CD14-positive monocyte (primary cell): ENCODE results near the gene BNIP2. TPM values are rescaled to one million over a fixed set of nuclear protein-coding genes. Genes with fewer than 3 reads are reported as not detected.
A peak's percentile ranks its signal among the peaks of the same experiment; 100 is the strongest.
"Not testable (repeated sequence)": the region's sequence is repeated elsewhere in the genome, so short reads cannot be mapped to it uniquely, and the experiment has no call there.

Source experiments
- DNase-seq, 3 donors: peaks; one replicate each; pipeline ENCODE4 v3.0.0-alpha.2; 2011 to 2022
- H2AFZ ChIP-seq: 2 replicates; pipeline ENCODE4 v1.6.0; 2012; ENCODE audit warnings: mild to moderate bottlenecking, low read depth, low read length, inconsistent platforms; ENCODE audit not compliant: insufficient read depth, poor library complexity, severe bottlenecking
- H3K27ac ChIP-seq, 2 donors: 1 replicate in 1 of 2; 2 replicates in 1 of 2; pipeline ENCODE4 v1.5.1; 2012 to 2013; ENCODE audit warnings: low read length in 2 of 2, control low read depth in 1 of 2, inconsistent platforms in 1 of 2, low read depth in 1 of 2, mild to moderate bottlenecking in 1 of 2
- H3K27me3 ChIP-seq, 2 donors: one replicate each; pipeline versions ENCODE4 v1.6.0 to v1.6.1; 2011 to 2013; ENCODE audit warnings: low read length in 2 of 2; ENCODE audit not compliant: control insufficient read depth in 2 of 2, insufficient read depth in 2 of 2
- H3K36me3 ChIP-seq, 2 donors: replicated peaks in 1 of 2; 1 replicate in 1 of 2; 2 replicates in 1 of 2; pipeline versions ENCODE4 v1.5.1 to v1.6.1; 2012 to 2013; ENCODE audit warnings: low read length in 2 of 2, control low read depth in 1 of 2, inconsistent platforms in 1 of 2, mild to moderate bottlenecking in 1 of 2; ENCODE audit not compliant: insufficient read depth in 2 of 2, control insufficient read depth in 1 of 2
- H3K4me1 ChIP-seq, 2 donors: 1 replicate in 1 of 2; 2 replicates in 1 of 2; pipeline versions ENCODE4 v1.5.1 to v1.6.1; 2012 to 2013; ENCODE audit warnings: low read length in 2 of 2, control low read depth in 1 of 2, inconsistent platforms in 1 of 2, mild to moderate bottlenecking in 1 of 2, moderate library complexity in 1 of 2; ENCODE audit not compliant: insufficient read depth in 2 of 2, control insufficient read depth in 1 of 2
- H3K4me2 ChIP-seq: replicated peaks from 2 replicates; pipeline ENCODE3; 2012; ENCODE audit warnings: low read length, moderate library complexity, mild to moderate bottlenecking; ENCODE audit not compliant: poor library complexity, severe bottlenecking; ENCODE audit errors: extremely low read depth
- H3K4me3 ChIP-seq, 3 experiments: fragments of 200-600 bp in 1 of 3; sonication (generic) in 1 of 3; replicated peaks in 1 of 3; 1 replicate in 2 of 3; 2 replicates in 1 of 3; pipeline ENCODE4 v1.5.1; 2011 to 2013; ENCODE audit warnings: low read length in 3 of 3, mild to moderate bottlenecking in 3 of 3, control low read depth in 2 of 3, low read depth in 2 of 3, inconsistent platforms in 1 of 3, moderate library complexity in 1 of 3
- H3K79me2 ChIP-seq: 2 replicates; pipeline ENCODE4 v1.6.0; 2012; ENCODE audit warnings: mild to moderate bottlenecking, control low read depth, inconsistent platforms, low read length, moderate library complexity; ENCODE audit not compliant: insufficient read depth
- H3K9ac ChIP-seq: 2 replicates; pipeline ENCODE4 v1.6.0; 2017; ENCODE audit warnings: low read length, mild to moderate bottlenecking; ENCODE audit not compliant: insufficient read depth, poor library complexity, severe bottlenecking
- H3K9me3 ChIP-seq, 2 donors: replicated peaks in 1 of 2; 1 replicate in 1 of 2; 2 replicates in 1 of 2; pipeline versions ENCODE4 v1.5.1 to v1.6.1; 2012 to 2013; ENCODE audit warnings: low read length in 2 of 2, control low read depth in 1 of 2; ENCODE audit not compliant: control insufficient read depth in 1 of 2, insufficient read depth in 1 of 2
- H4K20me1 ChIP-seq: 2 replicates; pipeline ENCODE4 v1.6.0; 2012; ENCODE audit warnings: mild to moderate bottlenecking, low read length, control low read depth, moderate library complexity; ENCODE audit not compliant: insufficient read depth
- H3K27ac Mint-ChIP-seq, 7 donors: one replicate each; pipeline ENCODE4 v1.8.0; 2020; ENCODE audit warnings: mild to moderate bottlenecking in 7 of 7, mixed read lengths in 7 of 7, moderate library complexity in 6 of 7, inconsistent platforms in 2 of 7
- H3K27me3 Mint-ChIP-seq, 3 donors: one replicate each; pipeline ENCODE4 v1.8.0; 2021 to 2022; ENCODE audit warnings: low read depth in 3 of 3, mild to moderate bottlenecking in 3 of 3, mixed read lengths in 3 of 3, moderate library complexity in 3 of 3, inconsistent platforms in 1 of 3
- H3K36me3 Mint-ChIP-seq, 2 donors: one replicate each; pipeline ENCODE4 v1.8.0; 2020; ENCODE audit warnings: mixed read lengths in 2 of 2, inconsistent platforms in 1 of 2, mild to moderate bottlenecking in 1 of 2
- H3K4me1 Mint-ChIP-seq: one replicate; pipeline ENCODE4 v1.8.0; 2020; ENCODE audit warnings: mild to moderate bottlenecking, mixed read lengths
- H3K4me3 Mint-ChIP-seq, 2 donors: one replicate each; pipeline ENCODE4 v1.8.0; 2020; ENCODE audit warnings: mild to moderate bottlenecking in 2 of 2, mixed read lengths in 2 of 2, moderate library complexity in 1 of 2
- H3K9me3 Mint-ChIP-seq, 7 donors: one replicate each; pipeline ENCODE4 v1.8.0; 2020 to 2022; ENCODE audit warnings: mixed read lengths in 7 of 7, mild to moderate bottlenecking in 6 of 7, moderate library complexity in 6 of 7, inconsistent platforms in 2 of 7
- CTCF ChIP-seq: fragments of 200-600 bp; IDR thresholded peaks from one replicate; pipeline ENCODE4 v1.8.0; 2022; ENCODE audit warnings: antibody characterized with exemption, mild to moderate bottlenecking
- WGBS: methylation state at CpG from one replicate; pipeline ENCODE4 v1.1.5; 2013; ENCODE audit warnings: missing lambda C conversion rate; ENCODE audit not compliant: insufficient coverage; 5-methylcytosine and 5-hydroxymethylcytosine counted together
- intact Hi-C, 2 donors: fragments of 100-400 bp; cut with micrococcal nuclease; formaldehyde crosslinking; loops; one replicate each; pipeline versions ENCODE4 v1.15.0 to v1.15.1; 2023
- polyA plus RNA-seq, 3 donors: library from polyadenylated mRNA; depleted of rRNA in 1 of 3; unstranded in 2 of 3; stranded (reverse) in 1 of 3; fragments of 300-500 nt in 2 of 3; fragments of >200 nt in 1 of 3; fragmentation: Illumina TruSeq in 2 of 3; gene quantifications; 1 replicate in 2 of 3; 2 replicates in 1 of 3; pipeline ENCODE4 v1.2.3, GENCODE V29; 2012 to 2021

The BNIP2 gene
- polyA plus RNA-seq, 3 donors = 83.4 to 189 (median 136) TPM

- Histone ChIP-seq H3K36me3 (no peaks in the 10 kb centered on the region), H3K27me3 (no peaks in the 10 kb centered on the region), H3K79me2 (no peaks in the 10 kb centered on the region), H3K4me3 (no peak overlapping the region), H3K27ac (no peak overlapping the region), H3K4me2 (no peak overlapping the region), H2AFZ (no peak overlapping the region), H3K4me1 (no peaks in the 10 kb centered on the region), H3K9ac (no peak overlapping the region), H3K9me3 (no peaks in the 10 kb centered on the region), H4K20me1 (no peaks in the 10 kb centered on the region)
- peaks cover 2 to 10% of the 10 kb centered on the region in 2 donors for H3K36me3 Mint-ChIP-seq
- H3K4me3 Mint-ChIP-seq = no peak overlapping the region
- peaks cover 0 to 2% (median 0%) of the 10 kb centered on the region in 3 donors for H3K27me3 Mint-ChIP-seq
- TF ChIP-seq CTCF = no peak
- intact Hi-C loops = loop anchor here in 1 of 2 donors (10.0 kb wide), 1 partner anchor 625 kb away; no protein-coding TSS in a partner anchor
- H3K27ac Mint-ChIP-seq = no peak overlapping the region
- peaks cover 0 to 2% (median 0%) of the 10 kb centered on the region in 7 donors for H3K9me3 Mint-ChIP-seq
- no CpG with 5 or more reads among the region's 4 CpGs for WGBS
- peak in 1 of 3 donors; percentile 26 for DNase-seq
- H3K4me1 Mint-ChIP-seq = peaks cover 8% of the 10 kb centered on the region
Measured at GRCh38 chr15:59699810-59700431, 10.8 kb upstream of the BNIP2 start.

- peaks cover 13% of the 10 kb centered on the region for H3K4me1 Mint-ChIP-seq
- intact Hi-C loops = loop anchor here in 1 of 2 donors (10.0 kb wide), 1 partner anchor 627 kb away; no protein-coding TSS in a partner anchor
- H3K36me3 Mint-ChIP-seq, H3K36me3 ChIP-seq, DNase-seq, H3K4me3 ChIP-seq, H3K27me3 Mint-ChIP-seq, H3K4me2 ChIP-seq, H3K27ac ChIP-seq, H2AFZ ChIP-seq, H3K9me3 ChIP-seq, H3K79me2 ChIP-seq, H3K4me3 Mint-ChIP-seq, H3K27me3 ChIP-seq, H3K27ac Mint-ChIP-seq, H4K20me1 ChIP-seq, H3K4me1 ChIP-seq, H3K9me3 Mint-ChIP-seq, H3K9ac ChIP-seq: not testable (repeated sequence)
- WGBS = 17% methylated on average over 2 of the region's 4 CpGs
Measured at GRCh38 chr15:59698065-59698464, 8.9 kb upstream of the BNIP2 start.
